ENCODE results near the gene NKAIN4. TPM values are rescaled to one million over a fixed set of nuclear protein-coding genes. Genes with fewer than 3 reads are reported as not detected.
A peak's percentile ranks its signal among the peaks of the same experiment; 100 is the strongest.

The NKAIN4 gene
- total and polyA plus RNA-seq, 2 experiments from 2014 or later, result 12.6 to 13.2 TPM

GRCh38 chr20:63206878-63207277, 47.4 kb downstream of the NKAIN4 start (continued):
- TF ChIP-seq, protein P1, sequence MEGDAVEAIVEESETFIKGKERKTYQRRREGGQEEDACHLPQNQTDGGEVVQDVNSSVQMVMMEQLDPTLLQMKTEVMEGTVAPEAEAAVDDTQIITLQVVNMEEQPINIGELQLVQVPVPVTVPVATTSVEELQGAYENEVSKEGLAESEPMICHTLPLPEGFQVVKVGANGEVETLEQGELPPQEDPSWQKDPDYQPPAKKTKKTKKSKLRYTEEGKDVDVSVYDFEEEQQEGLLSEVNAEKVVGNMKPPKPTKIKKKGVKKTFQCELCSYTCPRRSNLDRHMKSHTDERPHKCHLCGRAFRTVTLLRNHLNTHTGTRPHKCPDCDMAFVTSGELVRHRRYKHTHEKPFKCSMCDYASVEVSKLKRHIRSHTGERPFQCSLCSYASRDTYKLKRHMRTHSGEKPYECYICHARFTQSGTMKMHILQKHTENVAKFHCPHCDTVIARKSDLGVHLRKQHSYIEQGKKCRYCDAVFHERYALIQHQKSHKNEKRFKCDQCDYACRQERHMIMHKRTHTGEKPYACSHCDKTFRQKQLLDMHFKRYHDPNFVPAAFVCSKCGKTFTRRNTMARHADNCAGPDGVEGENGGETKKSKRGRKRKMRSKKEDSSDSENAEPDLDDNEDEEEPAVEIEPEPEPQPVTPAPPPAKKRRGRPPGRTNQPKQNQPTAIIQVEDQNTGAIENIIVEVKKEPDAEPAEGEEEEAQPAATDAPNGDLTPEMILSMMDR (conservative IDR thresholded peaks at IDR 0.05; ENCODE audit: low read depth in 2 of 2), result no peak
- TF ChIP-seq ZNF462 (CRISPR knock-in tag; IDR thresholded peaks at IDR 0.05), result no peak
- no peak for TF ChIP-seq NANOG (IDR thresholded peaks at IDR 0.05; ENCODE audit: borderline replicate concordance)

DNA sequence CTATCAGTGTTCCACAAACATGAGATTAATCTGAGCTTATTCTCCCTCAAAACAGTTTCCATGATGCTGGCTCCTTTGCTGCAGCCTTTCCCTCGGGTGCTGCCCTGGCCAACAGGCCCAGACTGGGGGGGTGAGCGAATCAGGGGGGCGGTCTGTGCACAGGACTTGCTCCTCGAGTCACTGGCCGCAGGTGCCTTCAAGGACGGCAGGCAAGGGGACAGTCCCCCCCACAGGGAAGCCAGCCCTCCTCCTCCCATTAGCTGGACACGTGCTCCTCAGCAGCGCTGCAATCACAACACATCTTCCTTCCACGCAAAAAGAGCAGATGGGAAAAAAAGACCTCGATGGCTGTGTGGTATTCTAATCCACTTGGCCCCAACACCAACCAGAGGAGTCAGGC, 48.4 kb downstream of the NKAIN4 start:
- Histone ChIP-seq H3K9me2 (ENCODE audit: insufficient read depth) (no peaks in the 10 kb centered on the region), H2AFZ (no peak overlapping the region), H3K4me1 (ENCODE audit: insufficient read depth) (no peaks in the 10 kb centered on the region), H3K36me3 (ENCODE audit: insufficient read depth) (peaks cover 34% of the 10 kb centered on the region), H3K27me3 (ENCODE audit: insufficient read depth) (no peaks in the 10 kb centered on the region), H3F3A (replicated peaks; ENCODE audit: low read depth) (peaks cover 7% of the 10 kb centered on the region; the same call in 1 of the 2 replicates), H3K4me3 (no peak overlapping the region), H3K79me2 (replicated peaks; ENCODE audit: insufficient read depth) (peaks cover 100% of the 10 kb centered on the region), H3K27ac (ENCODE audit: low read depth) (no peak overlapping the region), H3K4me2 (no peak overlapping the region), H4K20me1 (replicated peaks; ENCODE audit: insufficient read depth) (peaks cover 71% of the 10 kb centered on the region)
- peaks cover 3% of the 10 kb centered on the region; the same call in 1 of the 3 replicates for H3K4me1 Mint-ChIP-seq
- H3K27me3 Mint-ChIP-seq (ENCODE audit: insufficient read depth, low read depth, poor library complexity), result peaks cover 6% of the 10 kb centered on the region
- no peaks in the 10 kb centered on the region for H3K9me3 Mint-ChIP-seq
- H3K36me3 Mint-ChIP-seq (ENCODE audit: low read depth), result peaks cover 93% of the 10 kb centered on the region
- peak overlapping the region; percentile 65 for H3K27ac Mint-ChIP-seq
- ATAC-seq (no peak), DNase-seq (ENCODE audit: low spot score) (no peak)
- H3K4me3 Mint-ChIP-seq, result no peak overlapping the region
- TF ChIP-seq, protein P2, sequence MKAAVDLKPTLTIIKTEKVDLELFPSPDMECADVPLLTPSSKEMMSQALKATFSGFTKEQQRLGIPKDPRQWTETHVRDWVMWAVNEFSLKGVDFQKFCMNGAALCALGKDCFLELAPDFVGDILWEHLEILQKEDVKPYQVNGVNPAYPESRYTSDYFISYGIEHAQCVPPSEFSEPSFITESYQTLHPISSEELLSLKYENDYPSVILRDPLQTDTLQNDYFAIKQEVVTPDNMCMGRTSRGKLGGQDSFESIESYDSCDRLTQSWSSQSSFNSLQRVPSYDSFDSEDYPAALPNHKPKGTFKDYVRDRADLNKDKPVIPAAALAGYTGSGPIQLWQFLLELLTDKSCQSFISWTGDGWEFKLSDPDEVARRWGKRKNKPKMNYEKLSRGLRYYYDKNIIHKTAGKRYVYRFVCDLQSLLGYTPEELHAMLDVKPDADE (IDR thresholded peaks at IDR 0.05), result no peak
- no peak for TF ChIP-seq CREB1 (CRISPR knock-in tag; IDR thresholded peaks at IDR 0.05; ENCODE audit: low read depth)
- TF ChIP-seq JUNB (IDR thresholded peaks at IDR 0.05; ENCODE audit: unreplicated experiment), result no peak
- TF ChIP-seq ZNF462 (CRISPR knock-in tag; IDR thresholded peaks at IDR 0.05), result no peak
- TF ChIP-seq NANOG (IDR thresholded peaks at IDR 0.05; ENCODE audit: borderline replicate concordance), result no peak
